Nephron progenitor cell (in vitro differentiated cells): ENCODE measurements around the gene DCLK1.

ENCODE experiments used
- DNase-seq: peaks from one replicate; pipeline ENCODE4 v3.0.0; 2021
- H3K27ac Mint-ChIP-seq: 2 replicates; pipeline ENCODE4 v1.8.0; 2021; ENCODE audit warnings: mild to moderate bottlenecking, moderate library complexity, mixed read lengths
- H3K27me3 Mint-ChIP-seq: 2 replicates; pipeline ENCODE4 v1.8.0; 2021; ENCODE audit warnings: mild to moderate bottlenecking, low read depth, mixed read lengths; ENCODE audit not compliant: poor library complexity
- H3K36me3 Mint-ChIP-seq: 2 replicates; pipeline ENCODE4 v1.8.0; 2021; ENCODE audit warnings: low read depth, mixed read lengths
- H3K4me1 Mint-ChIP-seq: 2 replicates; pipeline ENCODE4 v1.8.0; 2021; ENCODE audit warnings: mixed read lengths
- H3K4me3 Mint-ChIP-seq: 2 replicates; pipeline ENCODE4 v1.8.0; 2021; ENCODE audit warnings: mild to moderate bottlenecking, moderate library complexity, mixed read lengths
- H3K9me3 Mint-ChIP-seq: 2 replicates; pipeline ENCODE4 v1.8.0; 2021; ENCODE audit warnings: mild to moderate bottlenecking, moderate library complexity, mixed read lengths
- TF ChIP-seq, protein P1 (sequence below): fragments of 200-600 bp; sonication (generic); IDR thresholded peaks from 2 replicates; pipeline ENCODE4 v1.5.0; 2021; ENCODE audit warnings: antibody characterized with exemption

DCLK1 gene

DNA sequence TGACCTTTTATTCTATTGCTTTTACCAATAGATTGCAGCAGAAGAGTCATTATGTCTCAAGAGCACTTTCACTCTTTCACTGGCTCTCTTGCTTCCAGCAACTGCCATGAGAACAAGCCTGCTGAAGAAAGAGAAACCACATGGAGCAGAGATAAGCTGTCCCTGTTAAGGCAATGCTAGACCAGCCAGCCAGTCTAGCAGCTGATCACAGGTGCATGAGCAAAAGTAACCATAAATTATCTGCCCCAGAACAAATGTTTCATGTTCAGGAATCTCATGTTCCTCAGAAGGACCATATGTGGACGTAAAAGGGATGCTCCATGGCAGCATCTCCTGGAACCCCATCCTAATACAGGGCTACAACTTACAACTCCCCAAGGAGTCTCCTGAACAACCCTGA lies 20.4 kb upstream of the DCLK1 start:
- Mint-ChIP-seq H3K27me3 (peaks cover 31% of the 10 kb centered on the region), H3K4me1 (peaks cover 12% of the 10 kb centered on the region), H3K4me3 (no peak overlapping the region), H3K36me3 (no peaks in the 10 kb centered on the region), H3K9me3 (peaks cover 15% of the 10 kb centered on the region), H3K27ac (no peak overlapping the region)
- TF ChIP-seq, protein P1, sequence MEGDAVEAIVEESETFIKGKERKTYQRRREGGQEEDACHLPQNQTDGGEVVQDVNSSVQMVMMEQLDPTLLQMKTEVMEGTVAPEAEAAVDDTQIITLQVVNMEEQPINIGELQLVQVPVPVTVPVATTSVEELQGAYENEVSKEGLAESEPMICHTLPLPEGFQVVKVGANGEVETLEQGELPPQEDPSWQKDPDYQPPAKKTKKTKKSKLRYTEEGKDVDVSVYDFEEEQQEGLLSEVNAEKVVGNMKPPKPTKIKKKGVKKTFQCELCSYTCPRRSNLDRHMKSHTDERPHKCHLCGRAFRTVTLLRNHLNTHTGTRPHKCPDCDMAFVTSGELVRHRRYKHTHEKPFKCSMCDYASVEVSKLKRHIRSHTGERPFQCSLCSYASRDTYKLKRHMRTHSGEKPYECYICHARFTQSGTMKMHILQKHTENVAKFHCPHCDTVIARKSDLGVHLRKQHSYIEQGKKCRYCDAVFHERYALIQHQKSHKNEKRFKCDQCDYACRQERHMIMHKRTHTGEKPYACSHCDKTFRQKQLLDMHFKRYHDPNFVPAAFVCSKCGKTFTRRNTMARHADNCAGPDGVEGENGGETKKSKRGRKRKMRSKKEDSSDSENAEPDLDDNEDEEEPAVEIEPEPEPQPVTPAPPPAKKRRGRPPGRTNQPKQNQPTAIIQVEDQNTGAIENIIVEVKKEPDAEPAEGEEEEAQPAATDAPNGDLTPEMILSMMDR: no peak
- DNase-seq: no peak

DNA sequence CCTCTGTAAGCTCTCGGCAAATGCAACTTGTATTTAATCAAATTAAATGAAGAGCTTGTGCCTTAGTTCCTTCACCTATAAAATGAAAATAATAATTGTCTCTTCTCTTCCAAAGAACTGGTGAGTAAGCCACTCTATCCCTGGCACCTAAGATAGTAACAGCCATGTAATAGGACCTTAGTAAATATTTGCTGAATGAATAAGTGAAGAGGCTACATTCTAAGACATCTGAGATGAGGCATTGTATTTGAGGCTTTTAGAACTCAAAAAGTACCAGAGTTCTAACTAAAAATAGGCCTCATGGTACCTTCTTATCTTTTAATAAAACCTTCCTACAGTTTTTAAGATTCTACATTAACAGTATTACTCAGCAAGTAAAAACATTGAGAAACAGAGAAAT lies 17.3 kb upstream of the DCLK1 start:
- no peak overlapping the region for H3K4me3 Mint-ChIP-seq
- no peak overlapping the region for H3K27ac Mint-ChIP-seq
- DNase-seq: no peak
- no peaks in the 10 kb centered on the region for H3K4me1 Mint-ChIP-seq
- H3K9me3 Mint-ChIP-seq: peaks cover 15% of the 10 kb centered on the region
- peaks cover under 1% of the 10 kb centered on the region for H3K27me3 Mint-ChIP-seq
- TF ChIP-seq, protein P1: no peak
- no peaks in the 10 kb centered on the region for H3K36me3 Mint-ChIP-seq

DNA sequence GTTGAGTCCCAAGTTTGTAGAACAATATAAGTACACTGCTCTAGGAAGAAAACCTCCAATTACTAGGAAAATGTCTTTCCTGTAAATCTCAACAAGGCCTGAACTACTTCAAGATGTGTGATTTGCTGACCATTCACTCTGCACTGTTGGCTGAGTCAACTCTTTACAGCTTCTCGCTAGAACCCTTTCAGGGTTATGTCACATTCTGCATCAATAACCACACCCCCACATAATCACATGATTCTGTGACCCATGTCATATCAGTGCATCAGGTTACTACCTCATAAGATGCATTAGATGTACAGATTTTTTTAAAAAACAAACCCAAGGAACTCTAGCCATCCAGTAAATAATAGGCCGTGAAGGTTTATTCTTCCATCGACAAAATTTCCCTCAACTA lies 16.1 kb upstream of the DCLK1 start:
- DNase-seq: no peak
- TF ChIP-seq, protein P1: no peak
- H3K27me3 Mint-ChIP-seq: no peaks in the 10 kb centered on the region
- no peaks in the 10 kb centered on the region for H3K4me1 Mint-ChIP-seq
- H3K4me3 Mint-ChIP-seq: no peak overlapping the region
- H3K9me3 Mint-ChIP-seq: peaks cover 15% of the 10 kb centered on the region
- no peaks in the 10 kb centered on the region for H3K36me3 Mint-ChIP-seq
- no peak overlapping the region for H3K27ac Mint-ChIP-seq

DNA sequence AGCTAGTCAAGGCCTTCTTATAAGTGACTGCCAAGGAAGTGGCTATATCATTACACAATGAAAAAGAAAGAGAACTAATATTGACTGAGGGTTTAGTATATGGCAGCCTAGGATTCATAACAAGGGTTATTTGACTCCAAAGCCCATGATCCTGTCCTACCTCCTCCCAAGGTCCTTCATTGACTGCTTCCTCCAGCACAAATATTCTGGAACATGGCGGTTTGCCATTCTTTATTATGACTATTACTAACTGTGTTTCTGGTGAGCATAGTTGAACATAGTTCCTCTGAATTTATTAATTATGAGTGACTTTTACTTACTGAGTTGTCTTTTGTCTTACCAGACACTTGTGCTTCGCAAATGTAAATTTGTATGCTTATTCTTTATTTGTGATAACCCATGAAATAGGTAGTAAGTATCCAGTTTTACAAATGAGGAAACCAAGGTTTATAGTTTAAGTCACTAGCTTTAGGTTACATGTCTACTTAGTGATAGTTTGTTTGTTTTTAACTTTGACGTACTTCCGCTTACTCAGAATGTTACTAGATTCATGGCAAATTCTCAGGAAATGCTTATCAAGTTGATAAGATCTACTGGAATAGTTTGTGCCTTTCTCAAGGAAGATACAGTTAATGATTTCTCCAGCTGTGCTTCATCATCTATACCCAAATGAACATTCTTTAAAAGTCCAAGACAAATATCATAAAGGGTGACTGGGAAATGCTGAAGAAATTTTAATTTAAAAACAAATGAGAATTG lies 15.5 kb upstream of the DCLK1 start:
- Mint-ChIP-seq H3K4me3 (no peak overlapping the region), H3K9me3 (peaks cover 15% of the 10 kb centered on the region), H3K36me3 (no peaks in the 10 kb centered on the region), H3K27me3 (no peaks in the 10 kb centered on the region), H3K27ac (no peak overlapping the region), H3K4me1 (no peaks in the 10 kb centered on the region)
- DNase-seq: no peak
- TF ChIP-seq, protein P1: no peak

DNA sequence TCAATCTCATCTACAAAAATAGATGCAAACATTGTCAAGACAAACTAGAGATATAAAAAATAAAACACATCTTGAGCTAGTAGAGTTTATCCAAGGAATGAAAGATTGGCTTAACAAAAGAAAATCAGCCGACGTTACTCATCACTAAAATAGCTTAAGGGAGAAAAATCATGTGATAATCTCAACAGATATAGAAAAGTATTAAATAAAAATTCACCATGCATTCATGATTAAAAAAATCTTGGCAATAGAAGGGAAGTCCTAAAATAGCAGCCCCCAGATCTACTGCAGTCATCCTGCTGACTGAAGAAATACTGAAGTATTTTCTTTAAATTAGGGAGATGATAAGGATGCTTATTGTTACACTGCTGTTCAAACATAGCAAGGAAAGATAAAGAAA lies 12.6 kb upstream of the DCLK1 start:
- Mint-ChIP-seq H3K4me3 (no peak overlapping the region), H3K9me3 (no peaks in the 10 kb centered on the region), H3K27me3 (no peaks in the 10 kb centered on the region), H3K36me3 (no peaks in the 10 kb centered on the region), H3K4me1 (no peaks in the 10 kb centered on the region), H3K27ac (no peak overlapping the region)
- DNase-seq: no peak
- TF ChIP-seq, protein P1: no peak

DNA sequence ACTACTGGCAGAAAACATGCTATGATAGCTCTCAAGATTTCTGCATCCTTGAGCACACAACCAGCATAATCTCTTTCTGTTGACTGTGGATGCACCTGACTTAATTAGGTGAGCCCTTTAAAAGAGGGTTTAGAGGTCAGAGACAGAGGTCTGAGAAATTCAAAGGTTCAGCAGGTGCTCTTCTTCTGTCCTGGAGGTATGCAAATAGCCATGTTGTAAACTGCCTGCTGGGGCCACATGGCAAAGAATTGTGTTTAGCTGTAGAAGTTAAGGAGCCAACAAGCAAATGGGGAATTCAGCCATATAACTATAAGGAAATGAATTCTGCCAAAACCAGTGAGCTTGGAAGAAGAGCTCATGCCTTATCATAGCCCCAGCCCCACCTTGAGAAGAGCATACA lies 11.6 kb upstream of the DCLK1 start:
- Mint-ChIP-seq H3K27me3 (no peaks in the 10 kb centered on the region), H3K4me3 (no peak overlapping the region), H3K4me1 (no peaks in the 10 kb centered on the region), H3K27ac (no peak overlapping the region), H3K36me3 (no peaks in the 10 kb centered on the region), H3K9me3 (no peaks in the 10 kb centered on the region)
- TF ChIP-seq, protein P1: no peak
- DNase-seq: no peak
